ENCODE measurements around the gene SPATA17. TPM values are rescaled to one million over a fixed set of nuclear protein-coding genes. Genes with fewer than 3 reads are reported as not detected.

SPATA17 gene
- total and polyA plus RNA-seq, 2 of the 8 experiments (the other 6 are each of a cell fraction or from before 2014, with no cell fraction given), result 0.17 to 0.48 TPM

DNA sequence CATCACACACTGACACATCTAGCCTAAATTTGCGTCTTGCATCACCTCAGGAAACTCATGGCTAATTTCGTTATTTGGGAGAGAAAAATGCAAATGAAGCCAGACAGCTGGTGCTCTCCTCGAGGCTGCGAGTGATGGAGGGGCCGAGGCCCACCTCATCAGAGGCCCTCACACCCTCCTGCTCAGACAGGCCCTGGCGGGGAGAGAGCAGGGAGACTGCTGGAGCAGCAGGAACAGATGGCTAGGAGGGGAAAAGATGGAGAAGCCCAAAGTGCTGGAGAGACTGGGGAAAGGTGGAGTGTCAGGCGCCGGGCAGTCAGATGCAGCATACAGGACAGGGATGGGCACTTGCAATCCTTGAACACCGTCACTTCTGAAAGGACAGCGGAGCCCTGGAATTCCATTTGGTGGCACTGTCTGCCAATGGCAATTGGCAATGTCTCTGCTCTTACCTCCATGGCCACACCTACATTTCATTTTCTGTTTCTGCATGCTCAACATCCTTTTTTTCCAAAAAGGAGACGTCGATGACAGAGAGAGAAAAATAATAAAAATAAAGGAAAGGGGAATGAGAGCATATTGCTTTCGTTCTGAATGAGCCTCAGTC, 286.2 kb downstream of the SPATA17 start:
- no peak overlapping the region for H3K4me3 ChIP-seq (ENCODE audit: extremely low read depth in 1 of 4, insufficient read depth in 2 of 4, low read depth in 3 of 4, low read length in 4 of 4)
- no peak overlapping the region for H3K27ac ChIP-seq (ENCODE audit: low read depth, low read length)
- FAIRE-seq, result no peak
- H3K79me2 ChIP-seq (ENCODE audit: control insufficient read depth in 1 of 2, insufficient read depth in 2 of 2, low read length in 2 of 2), result no peaks in the 10 kb centered on the region
- CTCF ChIA-PET (ENCODE audit: partially characterized antibody), result no interaction called here
- H3K4me2 ChIP-seq (ENCODE audit: insufficient read depth in 1 of 2, low read depth in 2 of 2, low read length in 2 of 2), result no peak overlapping the region
- no peak overlapping the region for H3K18ac ChIP-seq (ENCODE audit: extremely low read depth, low read length)
- H2BK120ac ChIP-seq (replicated peaks; ENCODE audit: low read depth, low read length), result no peak overlapping the region
- H2AK5ac ChIP-seq (ENCODE audit: low read depth, low read length), result no peak overlapping the region
- no peak overlapping the region for H3K9ac ChIP-seq (replicated peaks in 1 of 4; ENCODE audit: extremely low read depth in 1 of 4, low read depth in 3 of 4, low read length in 3 of 4)
- no peaks in the 10 kb centered on the region for H3K79me1 ChIP-seq (ENCODE audit: low read depth, low read length)
- H4K5ac ChIP-seq (ENCODE audit: insufficient read length, low read depth, low read length), result no peak overlapping the region
- no peak overlapping the region for H2BK12ac ChIP-seq (ENCODE audit: low read depth, low read length)
- H3K14ac ChIP-seq (ENCODE audit: insufficient read length), result no peak overlapping the region
- H4K8ac ChIP-seq (ENCODE audit: extremely low read depth, insufficient read depth, low read length), result no peak overlapping the region
- POLR2A ChIA-PET (ENCODE audit: partially characterized antibody), result no interaction called here
- no peaks in the 10 kb centered on the region; a peak in 1 of 7 replicates for H3K4me1 ChIP-seq (replicated peaks in 1 of 4; ENCODE audit: control insufficient read depth in 3 of 4, insufficient read depth in 4 of 4, low read length in 3 of 4)
- no peak overlapping the region for H2AFZ ChIP-seq (ENCODE audit: low read length)
- H4K91ac ChIP-seq (replicated peaks; ENCODE audit: insufficient read length, low read length), result no peak overlapping the region
- no peaks in the 10 kb centered on the region for H3K9me3 ChIP-seq (ENCODE audit: insufficient read depth in 2 of 2, low read depth in 1 of 2, low read length in 1 of 2)
- TF ChIP-seq NANOG (IDR thresholded peaks at IDR 0.05; ENCODE audit: insufficient read depth, low read depth, low read length, poor library complexity, severe bottlenecking) (no peak), SIN3A (conservative IDR thresholded peaks at IDR 0.05 in 1 of 2, IDR thresholded peaks at IDR 0.05 in 1 of 2; ENCODE audit: low read depth in 1 of 2, low read length in 2 of 2) (no peak), RAD21 (IDR thresholded peaks at IDR 0.05 in 1 of 2, conservative IDR thresholded peaks at IDR 0.05 in 1 of 2; ENCODE audit: low read depth in 2 of 2, low read length in 2 of 2) (peak; percentile 36 to 43), CEBPB (IDR thresholded peaks at IDR 0.05; ENCODE audit: low read depth, low read length) (0 out of 2 replicates have a peak, but pooled peaks have one; percentile 11)
- TF ChIP-seq, protein P1, sequence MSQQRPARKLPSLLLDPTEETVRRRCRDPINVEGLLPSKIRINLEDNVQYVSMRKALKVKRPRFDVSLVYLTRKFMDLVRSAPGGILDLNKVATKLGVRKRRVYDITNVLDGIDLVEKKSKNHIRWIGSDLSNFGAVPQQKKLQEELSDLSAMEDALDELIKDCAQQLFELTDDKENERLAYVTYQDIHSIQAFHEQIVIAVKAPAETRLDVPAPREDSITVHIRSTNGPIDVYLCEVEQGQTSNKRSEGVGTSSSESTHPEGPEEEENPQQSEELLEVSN (IDR thresholded peaks at IDR 0.05), result no peak
- no peak overlapping the region for H3K4ac ChIP-seq (replicated peaks; ENCODE audit: insufficient read length, low read depth, low read length)
- H3K23me2 ChIP-seq (ENCODE audit: low read depth, low read length), result no peaks in the 10 kb centered on the region
- H2BK15ac ChIP-seq (ENCODE audit: low read length), result no peak overlapping the region
- 88% methylated on average over 13 of the region's 13 CpGs; no CpG with 5 or more reads in 1 of the 2 experiments for WGBS, 2 experiments (ENCODE audit: extremely low coverage in 1 of 2, insufficient coverage in 1 of 2, insufficient read length in 1 of 2, insufficient replicate concordance in 2 of 2, low coverage in 1 of 2, low lambda C conversion rate in 2 of 2, missing lambda C conversion rate in 1 of 2)
- H4K20me1 ChIP-seq (replicated peaks in 1 of 2; ENCODE audit: control insufficient read depth in 1 of 2, insufficient read depth in 2 of 2, low read length in 2 of 2), result peaks cover 0 to 2% of the 10 kb centered on the region in 2 experiments
- no peak for DNase-seq (ENCODE audit: low read depth in 1 of 2, low spot score in 2 of 2)
- H3K23ac ChIP-seq (ENCODE audit: insufficient read length), result no peak overlapping the region
- no peaks in the 10 kb centered on the region for H3K36me3 ChIP-seq (ENCODE audit: control insufficient read depth in 2 of 4, insufficient read depth in 4 of 4, low read length in 3 of 4)
- no peak overlapping the region for H3K56ac ChIP-seq (replicated peaks; ENCODE audit: insufficient read length, low read depth, low read length)
- H3K27me3 ChIP-seq (replicated peaks in 1 of 4; ENCODE audit: control insufficient read depth in 3 of 4, extremely low read depth in 1 of 4, insufficient read depth in 3 of 4, low read length in 3 of 4), result no peaks in the 10 kb centered on the region
- H2BK20ac ChIP-seq (ENCODE audit: low read length), result no peak overlapping the region
- H2BK5ac ChIP-seq (ENCODE audit: low read depth, low read length), result no peak overlapping the region

All from H1 (cell line).